ENCODE results near the gene GARS1. TPM values are rescaled to one million over a fixed set of nuclear protein-coding genes. Genes with fewer than 3 reads are reported as not detected.

GARS1 gene
- total and polyA plus RNA-seq, 4 donors = 43.3 to 73.6 (median 67.8) TPM

- H3K9me3 ChIP-seq (ENCODE audit: control insufficient read depth in 4 of 4, low read length in 3 of 4) = no peaks in the 10 kb centered on the region
- no peak for TF ChIP-seq EGR1 (IDR thresholded peaks at IDR 0.05; ENCODE audit: low read depth in 2 of 2)
- no peak for TF ChIP-seq SP1 (IDR thresholded peaks at IDR 0.05)
- no peak for TF ChIP-seq HNF4A (conservative IDR thresholded peaks at IDR 0.05)
- TF ChIP-seq JUND (IDR thresholded peaks at IDR 0.05) = no peak
- TF ChIP-seq, protein P1, sequence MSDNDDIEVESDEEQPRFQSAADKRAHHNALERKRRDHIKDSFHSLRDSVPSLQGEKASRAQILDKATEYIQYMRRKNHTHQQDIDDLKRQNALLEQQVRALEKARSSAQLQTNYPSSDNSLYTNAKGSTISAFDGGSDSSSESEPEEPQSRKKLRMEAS (IDR thresholded peaks at IDR 0.05) = no peak
- TF ChIP-seq GABPA (IDR thresholded peaks at IDR 0.05 in 1 of 2, conservative IDR thresholded peaks at IDR 0.05 in 1 of 2) = no peak
- TF ChIP-seq FOXA1 (IDR thresholded peaks at IDR 0.05) = no peak
- no peak for TF ChIP-seq NR2F2 (IDR thresholded peaks at IDR 0.05)
- TF ChIP-seq HNF4G (IDR thresholded peaks at IDR 0.05) = no peak
- H3K9ac ChIP-seq (ENCODE audit: low read depth in 1 of 2, low read length in 2 of 2) = no peak overlapping the region
- 83% methylated on average over 5 of the region's 5 CpGs for WGBS
- no peak overlapping the region for H3K27ac ChIP-seq (ENCODE audit: low read depth in 1 of 2, low read length in 2 of 2)
- H3K27me3 ChIP-seq (ENCODE audit: control insufficient read depth in 4 of 4, insufficient read depth in 4 of 4, low read length in 3 of 4) = no peaks in the 10 kb centered on the region
- peaks cover 0 to under 1% (median 0%) of the 10 kb centered on the region in 4 donors for H3K4me1 ChIP-seq (ENCODE audit: control insufficient read depth in 4 of 4, insufficient read depth in 4 of 4, low read length in 3 of 4)
- H3K4me3 ChIP-seq (ENCODE audit: low read depth in 1 of 3, low read length in 3 of 3) = no peak overlapping the region
- no peak for DNase-seq (ENCODE audit: low spot score)
- peaks cover 0 to 4% (median 1%) of the 10 kb centered on the region in 4 donors for H3K36me3 ChIP-seq (ENCODE audit: control insufficient read depth in 4 of 4, insufficient read depth in 3 of 4, low read depth in 1 of 4, low read length in 3 of 4)
These were observed 48.7 kb upstream of the GARS1 start for GRCh38 chr7:30545791-30546555.

- Histone ChIP-seq H3K27ac (ENCODE audit: low read depth in 1 of 2, low read length in 2 of 2) (no peak overlapping the region), H3K9ac (ENCODE audit: low read depth in 1 of 2, low read length in 2 of 2) (no peak overlapping the region), H3K9me3 (ENCODE audit: control insufficient read depth in 4 of 4, low read length in 3 of 4) (no peaks in the 10 kb centered on the region), H3K4me1 (ENCODE audit: control insufficient read depth in 4 of 4, insufficient read depth in 4 of 4, low read length in 3 of 4) (peaks cover 0 to 5% (median 4%) of the 10 kb centered on the region in 4 donors), H3K27me3 (ENCODE audit: control insufficient read depth in 4 of 4, insufficient read depth in 4 of 4, low read length in 3 of 4) (no peaks in the 10 kb centered on the region), H3K4me3 (ENCODE audit: low read depth in 1 of 3, low read length in 3 of 3) (no peak overlapping the region), H3K36me3 (ENCODE audit: control insufficient read depth in 4 of 4, insufficient read depth in 3 of 4, low read depth in 1 of 4, low read length in 3 of 4) (peaks cover 0 to 4% (median 1%) of the 10 kb centered on the region in 4 donors)
- no peak for DNase-seq (ENCODE audit: low spot score)
- TF ChIP-seq REST (IDR thresholded peaks at IDR 0.05) = no peak
- no peak for TF ChIP-seq EGR1 (IDR thresholded peaks at IDR 0.05; ENCODE audit: low read depth in 2 of 2)
- TF ChIP-seq JUND (IDR thresholded peaks at IDR 0.05) = no peak
- TF ChIP-seq RXRA (IDR thresholded peaks at IDR 0.05) = no peak
- no peak for TF ChIP-seq HNF4G (IDR thresholded peaks at IDR 0.05)
- no peak for TF ChIP-seq FOXA2 (IDR thresholded peaks at IDR 0.05)
- TF ChIP-seq SP1 (IDR thresholded peaks at IDR 0.05) = no peak
- no peak for TF ChIP-seq FOXA1 (IDR thresholded peaks at IDR 0.05)
- no peak for TF ChIP-seq CTCF (IDR thresholded peaks at IDR 0.05; ENCODE audit: low read depth, low read length, missing input control)
- no peak for TF ChIP-seq GABPA (IDR thresholded peaks at IDR 0.05 in 1 of 2, conservative IDR thresholded peaks at IDR 0.05 in 1 of 2)
- TF ChIP-seq, protein P1 (IDR thresholded peaks at IDR 0.05) = no peak
- TF ChIP-seq YY1 (IDR thresholded peaks at IDR 0.05) = no peak
- WGBS = over 99% methylated on average over 4 of the region's 4 CpGs
These were observed 48.1 kb upstream of the GARS1 start for GRCh38 chr7:30546596-30546995.
